ENCODE data around the gene RMND5A.

RMND5A gene

GRCh38 chr2:86789687-86790133 lies 69.6 kb downstream of the RMND5A start:
- no peak for TF ChIP-seq RAD21 (IDR thresholded peaks at IDR 0.05; ENCODE audit: low read depth)
- TF ChIP-seq REST (IDR thresholded peaks at IDR 0.05; ENCODE audit: low read depth) = no peak
- no peak for TF ChIP-seq MAX (IDR thresholded peaks at IDR 0.05)
- TF ChIP-seq CEBPB (IDR thresholded peaks at IDR 0.05) = no peak
- no peak for TF ChIP-seq YY1 (IDR thresholded peaks at IDR 0.05; ENCODE audit: low read depth)

GRCh38 chr2:86790134-86790675 lies 70.1 kb downstream of the RMND5A start:
- TF ChIP-seq EGR1 (IDR thresholded peaks at IDR 0.05) = no peak
- no peak for TF ChIP-seq YY1 (IDR thresholded peaks at IDR 0.05; ENCODE audit: low read depth)
- no peak for TF ChIP-seq TCF12 (IDR thresholded peaks at IDR 0.05; ENCODE audit: low read depth)
- TF ChIP-seq CEBPB (IDR thresholded peaks at IDR 0.05) = no peak
- no peak for TF ChIP-seq TAF1 (IDR thresholded peaks at IDR 0.05; ENCODE audit: low read depth)
- TF ChIP-seq NFIC (IDR thresholded peaks at IDR 0.05) = no peak
- TF ChIP-seq MAX (IDR thresholded peaks at IDR 0.05) = no peak
- no peak for TF ChIP-seq RAD21 (IDR thresholded peaks at IDR 0.05; ENCODE audit: low read depth)
- no peak for TF ChIP-seq TEAD4 (IDR thresholded peaks at IDR 0.05)
- TF ChIP-seq ZBTB7A (IDR thresholded peaks at IDR 0.05; ENCODE audit: low read depth) = no peak
- no peak for TF ChIP-seq USF1 (IDR thresholded peaks at IDR 0.05)
- no peak for TF ChIP-seq FOXM1 (IDR thresholded peaks at IDR 0.05; ENCODE audit: borderline replicate concordance, low read depth)
- no peak for TF ChIP-seq REST (IDR thresholded peaks at IDR 0.05; ENCODE audit: low read depth)
- TF ChIP-seq CREB1 (IDR thresholded peaks at IDR 0.05; ENCODE audit: low read depth) = no peak
- no peak for TF ChIP-seq EP300 (IDR thresholded peaks at IDR 0.05; ENCODE audit: borderline replicate concordance)

GRCh38 chr2:86790676-86791572 lies 70.8 kb downstream of the RMND5A start, which contains the start of gene CD8A:
TSS of gene CD8A (minus strand) at chr2:86790913. CDS start at chr2:86790825, 88 bp downstream.
- no peak for TF ChIP-seq TCF12 (IDR thresholded peaks at IDR 0.05; ENCODE audit: low read depth)
- TF ChIP-seq EP300 (IDR thresholded peaks at IDR 0.05; ENCODE audit: borderline replicate concordance) = no peak
- TF ChIP-seq NFIC (IDR thresholded peaks at IDR 0.05) = no peak
- TF ChIP-seq USF1 (IDR thresholded peaks at IDR 0.05) = no peak
- no peak for TF ChIP-seq FOXM1 (IDR thresholded peaks at IDR 0.05; ENCODE audit: borderline replicate concordance, low read depth)

- TF ChIP-seq TEAD4 (IDR thresholded peaks at IDR 0.05) (no peak), MAX (IDR thresholded peaks at IDR 0.05) (no peak), TAF1 (IDR thresholded peaks at IDR 0.05; ENCODE audit: low read depth) (no peak), USF1 (IDR thresholded peaks at IDR 0.05) (no peak), RAD21 (IDR thresholded peaks at IDR 0.05; ENCODE audit: low read depth) (no peak), REST (IDR thresholded peaks at IDR 0.05; ENCODE audit: low read depth) (no peak), EGR1 (IDR thresholded peaks at IDR 0.05) (no peak), CEBPB (IDR thresholded peaks at IDR 0.05) (no peak), CREB1 (IDR thresholded peaks at IDR 0.05; ENCODE audit: low read depth) (no peak), FOXM1 (IDR thresholded peaks at IDR 0.05; ENCODE audit: borderline replicate concordance, low read depth) (no peak), NFIC (IDR thresholded peaks at IDR 0.05) (no peak), ZBTB7A (IDR thresholded peaks at IDR 0.05; ENCODE audit: low read depth) (no peak), EP300 (IDR thresholded peaks at IDR 0.05; ENCODE audit: borderline replicate concordance) (no peak), TCF12 (IDR thresholded peaks at IDR 0.05; ENCODE audit: low read depth) (no peak)
Observed at GRCh38 chr2:86791573-86791972, 71.5 kb downstream of the RMND5A start.
